Prostate gland (tissue), 2 donors: ENCODE data around the gene SLC7A14.

Source experiments
- CTCF ChIP-seq, 4 experiments: fragments of 200-600 bp in 2 of 4; fragments of 450-650 bp in 2 of 4; sonication (generic) in 2 of 4; IDR thresholded peaks; 1 replicate in 3 of 4; 2 replicates in 1 of 4; pipeline ENCODE4 v1.5.1; 2016 to 2019; ENCODE audit warnings: antibody characterized with exemption in 4 of 4, mild to moderate bottlenecking in 2 of 4, moderate library complexity in 2 of 4
- POLR2A ChIP-seq: fragments of 450-650 bp; IDR thresholded peaks from one replicate; pipeline ENCODE4 v1.6.1; 2016; ENCODE audit warnings: antibody characterized with exemption, mild to moderate bottlenecking
- POLR2AphosphoS5 ChIP-seq: sonication (generic); formaldehyde crosslinking; IDR thresholded peaks from one replicate; pipeline ENCODE4 v1.6.1; 2017; ENCODE audit warnings: antibody characterized with exemption

DNA sequence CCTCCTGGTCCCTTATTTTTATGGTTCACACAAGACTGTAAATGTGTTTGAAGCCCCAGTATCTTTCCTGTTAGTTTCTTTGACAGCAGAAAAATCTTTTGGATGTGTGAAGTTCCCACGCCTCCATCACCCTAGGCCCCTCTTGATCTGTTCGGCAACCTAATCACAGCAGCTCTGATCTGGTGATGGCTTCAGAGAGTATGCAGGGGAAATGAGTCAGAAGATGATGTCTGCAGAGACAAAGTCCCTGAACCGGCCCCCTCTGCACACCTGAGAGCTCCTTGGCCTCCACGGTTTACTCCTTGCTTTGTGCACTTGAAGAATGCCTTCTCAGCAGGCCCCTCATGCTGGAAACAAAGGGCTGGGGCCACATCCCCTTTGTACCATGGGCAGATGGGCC is 103.7 kb downstream of the SLC7A14 start:
- TF ChIP-seq CTCF (IDR thresholded peaks at IDR 0.05) (no peak), POLR2AphosphoS5 (no peak), POLR2A (no peak)
